ENCODE results near the gene SLC25A19. TPM values are rescaled to one million over a fixed set of nuclear protein-coding genes. Genes with fewer than 3 reads are reported as not detected.
A peak's percentile ranks its signal among the peaks of the same experiment; 100 is the strongest.

Gene SLC25A19
- 100 to 1,000 TPM; 119 to 126 TPM for total RNA-seq
- polyA plus RNA-seq, result 15.5 TPM

- Mint-ChIP-seq H3K27me3 (peaks cover 0 to 3% of the 10 kb centered on the region in 2 donors), H3K9me3 (no peaks in the 10 kb centered on the region), H3K4me3 (peak within 1 kb of the TSS; percentile 95 to 100 (median 98)), H3K36me3 (peaks cover 0 to 26% (median 1%) of the 10 kb centered on the region in 3 donors), H3K27ac (peak within 1 kb of the TSS; percentile 95 to 100 (median 100)), H3K4me1 (peaks cover 10 to 23% (median 18%) of the 10 kb centered on the region in 3 donors)
- H3K4me1 ChIP-seq (ENCODE audit: insufficient read depth, low read length), result peaks cover 10% of the 10 kb centered on the region
- peak within 1 kb of the TSS; percentile 96 for H3K27ac ChIP-seq (ENCODE audit: low read depth, low read length)
- peak; percentile 96 to 98 (median 97) for DNase-seq
- H3K9me3 ChIP-seq (ENCODE audit: low read length), result no peaks in the 10 kb centered on the region
- H3K27me3 ChIP-seq (ENCODE audit: insufficient read depth, low read length, poor library complexity, severe bottlenecking), result no peaks in the 10 kb centered on the region
- H3K36me3 ChIP-seq (ENCODE audit: insufficient read depth, low read length), result no peaks in the 10 kb centered on the region
- peak within 1 kb of the TSS; percentile 95 for H3K4me3 ChIP-seq (ENCODE audit: low read length)
- CTCF ChIA-PET, result interaction anchor here (0.6 to 3.9 kb wide), 29 partner anchors 9 to 494 kb away, joined by 3 to 66 read pairs (median 4); partner anchors contain the start of genes GGA3, GRB2, HID1 and MIF4GD
- POLR2A ChIA-PET, result interaction anchor here (0.6 to 3.0 kb wide), 20 partner anchors 11 to 416 kb away, joined by 3 to 72 read pairs (median 4); partner anchors contain the start of genes FDXR, GGA3, GRB2 and MIF4GD
Measured at GRCh38 chr17:75289115-75289831, at the start of gene SLC25A19. TSS of gene SLC25A19 (minus strand) at chr17:75289433. CDS start at chr17:75286764, 2,669 bp downstream.

GRCh38 chr17:75338335-75338734 is 49.1 kb upstream of the SLC25A19 start:
- no peaks in the 10 kb centered on the region for H3K9me3 ChIP-seq (ENCODE audit: low read length)
- peak overlapping the region; percentile 5 for H3K4me3 ChIP-seq (ENCODE audit: low read length)
- no peaks in the 10 kb centered on the region for H3K36me3 ChIP-seq (ENCODE audit: insufficient read depth, low read length)
- peaks cover 0 to 6% (median 0%) of the 10 kb centered on the region in 3 donors for H3K36me3 Mint-ChIP-seq
- peaks cover 65 to 84% (median 82%) of the 10 kb centered on the region in 3 donors for H3K4me1 Mint-ChIP-seq
- H3K4me1 ChIP-seq (ENCODE audit: insufficient read depth, low read length), result peaks cover 76% of the 10 kb centered on the region
- peak in 1 of 5 donors; percentile 48 for DNase-seq
- H3K9me3 Mint-ChIP-seq, result no peaks in the 10 kb centered on the region
- CTCF ChIA-PET, result interaction anchor here (0.9 to 2.7 kb wide), 8 partner anchors 12 to 416 kb away, joined by 3 to 16 read pairs (median 4); partner anchors contain the start of genes GRB2, MIF4GD and SLC25A19
- no peaks in the 10 kb centered on the region for H3K27me3 ChIP-seq (ENCODE audit: insufficient read depth, low read length, poor library complexity, severe bottlenecking)
- peak overlapping the region; percentile 19 for H3K27ac ChIP-seq (ENCODE audit: low read depth, low read length)
- peak overlapping the region; percentile 45 to 92 (median 75) for H3K27ac Mint-ChIP-seq
- POLR2A ChIA-PET, result interaction anchor here (0.9 to 1.1 kb wide), 2 partner anchors 55 to 56 kb away, joined by 3 to 4 read pairs; no protein-coding TSS in a partner anchor
- H3K27me3 Mint-ChIP-seq, result no peaks in the 10 kb centered on the region
- peak overlapping the region; percentile 40 to 78 (median 62) for H3K4me3 Mint-ChIP-seq

GRCh38 chr17:75335315-75335714 is 46.1 kb upstream of the SLC25A19 start:
- no peak for DNase-seq
- peaks cover 59% of the 10 kb centered on the region for H3K4me1 ChIP-seq (ENCODE audit: insufficient read depth, low read length)
- ChIA-PET CTCF (interaction anchor here (1.0 to 1.4 kb wide), 3 partner anchors 46 to 221 kb away, joined by 3 to 4 read pairs (median 3); partner anchors contain the start of gene SLC25A19), POLR2A (interaction anchor here (0.5 kb wide), 1 partner anchor 50 kb away, joined by 7 read pairs; no protein-coding TSS in a partner anchor)
- H3K36me3 ChIP-seq (ENCODE audit: insufficient read depth, low read length), result peaks cover 15% of the 10 kb centered on the region
- Mint-ChIP-seq H3K4me3 (no peak overlapping the region), H3K4me1 (peaks cover 56 to 87% (median 85%) of the 10 kb centered on the region in 3 donors), H3K27ac (peak overlapping the region in 6 of 8 donors; percentile 3 to 68 (median 57)), H3K9me3 (no peaks in the 10 kb centered on the region), H3K27me3 (peaks cover 0 to 2% of the 10 kb centered on the region in 2 donors), H3K36me3 (peaks cover 0 to 28% (median 3%) of the 10 kb centered on the region in 3 donors)
- no peak overlapping the region for H3K27ac ChIP-seq (ENCODE audit: low read depth, low read length)
- H3K9me3 ChIP-seq (ENCODE audit: low read length), result no peaks in the 10 kb centered on the region
- H3K4me3 ChIP-seq (ENCODE audit: low read length), result no peak overlapping the region
- no peaks in the 10 kb centered on the region for H3K27me3 ChIP-seq (ENCODE audit: insufficient read depth, low read length, poor library complexity, severe bottlenecking)

- no peak overlapping the region for H3K4me3 ChIP-seq (ENCODE audit: low read length)
- H3K27ac ChIP-seq (ENCODE audit: low read depth, low read length), result no peak overlapping the region
- Mint-ChIP-seq H3K4me1 (peaks cover 51 to 83% (median 80%) of the 10 kb centered on the region in 3 donors), H3K36me3 (peaks cover 0 to 30% (median 3%) of the 10 kb centered on the region in 3 donors), H3K4me3 (no peak overlapping the region), H3K27ac (peak overlapping the region in 7 of 8 donors; percentile 3 to 79 (median 48)), H3K9me3 (no peaks in the 10 kb centered on the region), H3K27me3 (peaks cover 0 to 2% of the 10 kb centered on the region in 2 donors)
- no peaks in the 10 kb centered on the region for H3K27me3 ChIP-seq (ENCODE audit: insufficient read depth, low read length, poor library complexity, severe bottlenecking)
- ChIA-PET CTCF (interaction anchor here (1.0 to 1.1 kb wide), 2 partner anchors 46 to 78 kb away, joined by 3 to 4 read pairs; partner anchors contain the start of gene SLC25A19), POLR2A (no interaction called here)
- no peaks in the 10 kb centered on the region for H3K9me3 ChIP-seq (ENCODE audit: low read length)
- H3K36me3 ChIP-seq (ENCODE audit: insufficient read depth, low read length), result peaks cover 15% of the 10 kb centered on the region
- H3K4me1 ChIP-seq (ENCODE audit: insufficient read depth, low read length), result peaks cover 53% of the 10 kb centered on the region
- no peak for DNase-seq
Measured at GRCh38 chr17:75334723-75335122, 45.5 kb upstream of the SLC25A19 start.

- CTCF ChIA-PET, result interaction anchor here (0.5 to 1.4 kb wide), 2 partner anchors 8 to 13 kb away, joined by 3 read pairs; no protein-coding TSS in a partner anchor
- POLR2A ChIA-PET, result no interaction called here
- no peaks in the 10 kb centered on the region for H3K27me3 ChIP-seq (ENCODE audit: insufficient read depth, low read length, poor library complexity, severe bottlenecking)
Measured at GRCh38 chr17:75331671-75332070, 42.4 kb upstream of the SLC25A19 start.

GRCh38 chr17:75327757-75328156 is 38.5 kb upstream of the SLC25A19 start:
- Histone ChIP-seq H3K9me3 (ENCODE audit: low read length) (no peaks in the 10 kb centered on the region), H3K4me3 (ENCODE audit: low read length) (no peak overlapping the region), H3K36me3 (ENCODE audit: insufficient read depth, low read length) (peaks cover 15% of the 10 kb centered on the region), H3K27ac (ENCODE audit: low read depth, low read length) (no peak overlapping the region), H3K4me1 (ENCODE audit: insufficient read depth, low read length) (peaks cover 21% of the 10 kb centered on the region), H3K27me3 (ENCODE audit: insufficient read depth, low read length, poor library complexity, severe bottlenecking) (no peaks in the 10 kb centered on the region)
- Mint-ChIP-seq H3K9me3 (no peaks in the 10 kb centered on the region), H3K36me3 (peaks cover 0 to 63% (median 7%) of the 10 kb centered on the region in 3 donors), H3K4me1 (peaks cover 25 to 64% (median 53%) of the 10 kb centered on the region in 3 donors), H3K27ac (peak overlapping the region in 4 of 8 donors; percentile 22 to 47 (median 32)), H3K27me3 (peaks cover 0 to 2% of the 10 kb centered on the region in 2 donors), H3K4me3 (no peak overlapping the region)
- ChIA-PET CTCF (interaction anchor here (1.8 kb wide), 1 partner anchor 84 kb away, joined by 5 read pairs; no protein-coding TSS in a partner anchor), POLR2A (no interaction called here)
- DNase-seq, result no peak

More at GRCh38 chr17:75331671-75332070, 42.4 kb upstream of the SLC25A19 start:
- Histone ChIP-seq H3K4me1 (ENCODE audit: insufficient read depth, low read length) (peaks cover 31% of the 10 kb centered on the region), H3K27ac (ENCODE audit: low read depth, low read length) (no peak overlapping the region), H3K4me3 (ENCODE audit: low read length) (no peak overlapping the region), H3K36me3 (ENCODE audit: insufficient read depth, low read length) (peaks cover 15% of the 10 kb centered on the region), H3K9me3 (ENCODE audit: low read length) (no peaks in the 10 kb centered on the region)
- DNase-seq, result no peak
- Mint-ChIP-seq H3K27me3 (peaks cover 0 to 2% of the 10 kb centered on the region in 2 donors), H3K27ac (peak overlapping the region in 2 of 8 donors; percentile 4 to 41), H3K36me3 (peaks cover 0 to 39% (median 3%) of the 10 kb centered on the region in 3 donors), H3K9me3 (no peaks in the 10 kb centered on the region), H3K4me1 (peaks cover 41 to 72% (median 70%) of the 10 kb centered on the region in 3 donors), H3K4me3 (no peak overlapping the region)

- Histone ChIP-seq H3K9me3 (ENCODE audit: low read length) (no peaks in the 10 kb centered on the region), H3K27me3 (ENCODE audit: insufficient read depth, low read length, poor library complexity, severe bottlenecking) (no peaks in the 10 kb centered on the region), H3K27ac (ENCODE audit: low read depth, low read length) (peak overlapping the region; percentile 11), H3K4me1 (ENCODE audit: insufficient read depth, low read length) (peaks cover 19% of the 10 kb centered on the region), H3K4me3 (ENCODE audit: low read length) (no peak overlapping the region), H3K36me3 (ENCODE audit: insufficient read depth, low read length) (peaks cover 16% of the 10 kb centered on the region)
- peaks cover 0 to 2% of the 10 kb centered on the region in 2 donors for H3K27me3 Mint-ChIP-seq
- H3K27ac Mint-ChIP-seq, result peak overlapping the region in 5 of 8 donors; percentile 32 to 70 (median 60)
- ChIA-PET POLR2A (interaction anchor here (1.2 kb wide), 1 partner anchor 79 kb away, joined by 4 read pairs; the partner anchor contains the start of gene GRB2), CTCF (interaction anchor here (1.3 to 6.7 kb wide), 4 partner anchors 11 to 86 kb away, joined by 3 to 78 read pairs (median 4); partner anchors contain the start of gene GRB2)
- H3K36me3 Mint-ChIP-seq, result peaks cover 0 to 58% (median 7%) of the 10 kb centered on the region in 3 donors
- H3K9me3 Mint-ChIP-seq, result no peaks in the 10 kb centered on the region
- DNase-seq, result no peak
- no peak overlapping the region for H3K4me3 Mint-ChIP-seq
- H3K4me1 Mint-ChIP-seq, result peaks cover 16 to 50% (median 39%) of the 10 kb centered on the region in 3 donors
Measured at GRCh38 chr17:75326226-75326848, 37.1 kb upstream of the SLC25A19 start.
